NCI-H226 (cell line): Measurements from ENCODE around the gene AIG1.
"Not testable (repeated sequence)": the region's sequence is repeated elsewhere in the genome, so short reads cannot be mapped to it uniquely, and the experiment has no call there.

ENCODE experiments used
- DNase-seq: peaks from one replicate; pipeline ENCODE4 v3.0.0-alpha.2; 2015

Gene AIG1

DNA sequence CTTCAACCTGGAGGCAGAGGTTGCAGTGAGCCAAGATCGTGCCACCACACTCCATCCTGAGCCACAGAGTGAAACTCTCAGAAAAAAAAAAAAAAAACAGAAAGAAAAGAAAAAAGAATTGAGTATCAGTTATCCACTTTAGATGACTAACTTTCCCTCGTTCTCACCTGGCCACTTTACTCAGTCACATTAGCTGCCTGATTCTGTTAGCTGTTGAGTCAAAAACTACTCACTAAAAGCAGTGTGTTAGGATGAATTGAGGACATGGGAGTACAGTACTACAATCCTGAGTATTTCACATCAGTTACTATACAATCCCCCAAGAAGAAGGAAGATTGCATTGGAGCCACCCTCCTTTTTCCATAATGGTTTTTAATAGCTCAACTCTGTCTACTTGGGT, 275.2 kb downstream of the AIG1 start:
- no peak for DNase-seq

DNA sequence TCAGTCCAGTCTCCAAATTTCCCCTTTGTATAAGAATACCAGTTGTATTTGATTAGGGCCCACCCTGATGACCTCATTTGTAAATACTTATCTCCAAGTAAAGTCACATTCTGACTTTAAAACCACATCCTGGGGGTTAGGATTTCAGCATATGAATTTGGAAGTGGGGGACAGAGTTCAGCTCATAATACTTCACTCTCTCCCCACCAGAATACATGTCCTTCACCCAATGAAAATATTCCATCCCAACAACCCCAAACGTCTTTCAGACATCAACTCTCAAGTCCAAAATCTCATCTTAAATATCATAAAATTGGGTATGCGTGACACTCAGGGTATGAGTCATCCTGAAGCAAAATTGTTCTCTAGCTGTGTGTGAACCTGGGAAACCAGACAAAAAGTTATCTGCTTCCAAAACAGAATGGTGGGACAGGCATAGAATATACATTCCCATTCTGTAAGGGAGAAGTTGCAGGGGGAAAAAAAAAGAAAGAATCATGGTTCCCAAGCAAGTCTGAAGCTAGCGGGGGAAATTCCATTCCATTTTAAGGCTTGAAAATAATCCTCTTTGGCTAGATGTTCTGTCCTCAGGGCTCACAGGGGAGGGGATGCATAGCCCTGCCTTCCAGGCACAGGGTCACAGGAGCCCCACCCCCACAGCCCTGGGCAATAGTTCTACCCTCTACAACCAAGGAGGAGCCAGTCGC, 275.9 kb downstream of the AIG1 start:
- peak; percentile 12 for DNase-seq

DNA sequence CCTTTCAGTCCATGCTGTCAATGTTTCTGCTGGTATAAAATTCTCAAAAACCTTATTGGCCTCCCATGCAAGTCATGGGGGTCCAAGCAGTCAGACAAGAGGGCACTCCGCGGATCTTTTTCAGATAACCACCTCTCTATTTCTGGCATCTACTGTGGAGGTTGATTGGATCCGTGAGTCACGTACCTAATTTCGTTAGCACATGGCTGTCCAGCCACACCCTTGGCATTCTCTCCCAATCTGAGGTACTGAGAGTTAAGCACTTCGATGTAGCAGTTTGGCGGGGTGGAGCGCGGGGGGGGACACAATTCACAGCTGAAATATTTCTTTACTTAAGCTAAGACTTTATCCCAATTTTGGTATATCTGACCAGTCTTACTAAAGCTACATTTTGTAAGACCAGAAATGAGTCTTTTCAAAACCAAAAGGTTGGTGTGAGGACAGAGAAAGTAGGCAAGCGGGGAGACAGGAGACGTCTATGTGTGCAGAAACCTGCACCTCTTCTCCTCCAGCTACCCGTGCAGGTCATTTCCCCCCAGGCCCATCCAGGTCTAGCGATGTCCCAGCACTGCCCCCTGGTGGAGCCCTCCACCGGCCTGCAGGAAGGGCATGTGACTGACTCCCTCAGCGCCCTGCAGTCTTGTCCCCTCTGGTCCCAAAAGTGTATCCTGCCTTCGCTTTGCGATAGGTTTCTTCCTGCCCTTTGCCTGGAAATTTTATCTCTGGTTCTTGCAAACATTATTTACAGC, 276.7 kb downstream of the AIG1 start:
- no peak for DNase-seq

DNA sequence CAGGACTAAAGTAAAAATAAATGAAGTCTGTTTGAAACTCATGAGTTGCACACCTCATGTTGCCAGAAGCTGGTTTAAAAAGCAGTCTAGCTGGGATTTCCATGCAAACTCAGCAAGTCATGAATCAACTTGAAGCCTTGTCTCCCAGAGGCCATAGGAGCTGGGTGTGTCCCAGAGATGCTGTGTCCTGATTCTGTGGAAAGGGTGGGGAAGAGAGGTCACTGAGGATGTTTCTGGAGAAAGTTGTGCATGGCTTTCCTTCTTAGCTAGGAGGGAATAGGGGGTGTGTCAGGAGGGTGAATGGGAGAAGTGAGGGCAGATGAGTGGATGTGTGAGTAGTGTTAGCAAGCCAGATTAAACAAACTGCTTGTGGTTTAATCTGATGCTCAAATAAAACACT, 278.5 kb downstream of the AIG1 start:
- no peak for DNase-seq

DNA sequence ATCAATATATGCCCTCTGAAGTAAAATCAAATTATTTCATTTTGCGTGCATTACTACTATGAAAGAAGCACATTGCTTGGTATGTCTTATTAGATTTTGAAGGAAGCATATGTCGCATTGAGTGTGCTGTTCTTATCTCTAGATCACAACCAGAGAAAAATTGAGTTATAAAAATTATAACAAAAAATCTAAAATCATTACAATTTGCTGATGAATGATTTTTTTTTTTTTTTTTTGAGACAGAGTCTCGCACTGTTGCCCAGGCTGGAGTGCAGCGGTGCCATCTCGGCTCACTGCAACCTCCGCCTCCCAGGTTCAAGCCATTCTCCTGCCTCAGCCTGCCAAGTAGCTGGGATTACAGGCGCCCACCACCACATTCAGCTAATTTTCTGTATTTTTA, 284.8 kb downstream of the AIG1 start:
- not testable (repeated sequence) for DNase-seq

- DNase-seq = no peak
Measured at GRCh38 chr6:143346004-143346403, 285.3 kb downstream of the AIG1 start.

DNA sequence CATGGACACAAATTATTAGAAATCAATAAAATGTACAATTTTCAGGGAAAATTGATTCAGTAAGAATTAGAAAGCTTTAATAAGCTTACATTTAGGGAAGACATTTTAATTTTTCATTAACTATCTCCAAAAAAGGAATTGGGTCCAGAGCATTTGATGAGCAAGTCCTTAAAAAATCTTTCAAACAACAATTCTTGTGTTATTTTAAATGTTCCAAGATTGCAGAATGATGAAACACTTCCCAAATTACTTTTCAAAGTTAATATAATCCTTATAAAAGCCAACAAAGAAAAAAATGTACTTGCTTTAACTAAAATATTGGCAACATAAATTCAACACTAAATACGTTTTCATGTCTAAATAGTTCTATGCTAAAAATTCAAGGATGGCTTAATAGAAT, 287.8 kb downstream of the AIG1 start:
- DNase-seq = no peak

- DNase-seq = no peak
Measured at GRCh38 chr6:143349530-143349929, 288.8 kb downstream of the AIG1 start.

GRCh38 chr6:143356101-143356880, 295.6 kb downstream of the AIG1 start:
- no peak for DNase-seq

- no peak for DNase-seq
Measured at GRCh38 chr6:143357152-143357551, 296.5 kb downstream of the AIG1 start.

- DNase-seq = no peak
Measured at GRCh38 chr6:143357561-143358255, 297.0 kb downstream of the AIG1 start.

- DNase-seq = no peak
Measured at GRCh38 chr6:143361536-143362191, 301.0 kb downstream of the AIG1 start.

- no peak for DNase-seq
Measured at GRCh38 chr6:143362192-143362558, 301.5 kb downstream of the AIG1 start.

- no peak for DNase-seq
Measured at GRCh38 chr6:143363299-143363698, 302.6 kb downstream of the AIG1 start.

- DNase-seq = peak; percentile 70
Measured at GRCh38 chr6:143368426-143368825, 307.7 kb downstream of the AIG1 start.

GRCh38 chr6:143369971-143370370, 309.3 kb downstream of the AIG1 start:
- no peak for DNase-seq

DNA sequence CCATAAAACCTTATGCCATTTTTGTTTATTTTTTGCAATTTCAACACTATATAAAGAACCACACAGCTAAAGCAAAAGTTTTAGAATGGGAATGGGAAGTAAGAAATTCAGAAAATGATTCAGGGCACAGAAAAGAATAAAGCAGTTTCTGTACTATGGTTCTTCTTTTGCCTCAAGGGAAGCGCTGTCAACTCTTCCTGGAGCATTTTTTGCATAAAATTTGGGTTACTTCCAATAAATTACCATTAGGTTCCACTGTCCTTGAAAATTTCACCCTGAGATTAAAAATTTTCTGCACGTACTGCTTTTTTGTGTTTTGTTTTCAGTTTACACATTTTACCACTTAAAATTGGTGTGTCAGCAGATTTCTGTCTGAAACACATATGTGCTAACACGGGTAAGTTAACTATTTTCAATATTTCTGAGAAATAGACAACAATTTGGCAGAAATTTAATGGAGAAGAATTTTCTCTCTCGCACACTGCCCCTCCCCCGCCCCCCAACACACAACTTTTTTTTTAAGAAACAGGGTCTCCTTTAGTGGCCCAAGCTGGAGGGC, 310.2 kb downstream of the AIG1 start:
- DNase-seq = no peak

DNA sequence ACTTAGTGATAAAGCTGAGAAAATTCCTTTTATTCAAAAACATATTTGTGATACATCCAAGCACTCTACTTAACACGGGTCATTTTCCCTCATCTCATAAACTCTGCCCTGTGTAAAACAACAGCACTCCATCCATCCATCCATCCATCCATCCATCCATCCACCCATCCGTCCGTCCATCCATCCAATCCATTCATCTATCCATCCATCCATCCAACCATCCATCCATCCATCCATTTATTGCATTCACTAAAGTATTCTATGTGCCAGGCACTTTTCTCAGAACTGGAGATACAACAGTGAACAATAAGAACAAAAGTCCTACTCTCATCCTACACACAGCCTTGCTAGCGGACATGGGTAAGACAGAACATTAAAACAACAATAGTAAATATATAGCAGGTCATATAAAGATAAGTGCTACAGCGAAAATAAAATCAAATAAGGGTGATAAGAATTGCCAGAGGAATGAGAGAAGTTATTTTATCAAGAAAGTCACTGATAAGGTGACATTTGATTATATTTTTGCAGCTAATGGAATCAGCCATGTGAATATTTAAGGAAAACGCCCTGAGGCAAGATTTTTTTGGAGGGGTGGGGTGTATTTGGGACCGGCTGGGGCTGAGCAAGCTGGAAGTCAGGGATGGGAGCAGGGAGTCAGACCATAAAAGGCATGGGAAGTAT, 311.7 kb downstream of the AIG1 start:
- no peak for DNase-seq

DNA sequence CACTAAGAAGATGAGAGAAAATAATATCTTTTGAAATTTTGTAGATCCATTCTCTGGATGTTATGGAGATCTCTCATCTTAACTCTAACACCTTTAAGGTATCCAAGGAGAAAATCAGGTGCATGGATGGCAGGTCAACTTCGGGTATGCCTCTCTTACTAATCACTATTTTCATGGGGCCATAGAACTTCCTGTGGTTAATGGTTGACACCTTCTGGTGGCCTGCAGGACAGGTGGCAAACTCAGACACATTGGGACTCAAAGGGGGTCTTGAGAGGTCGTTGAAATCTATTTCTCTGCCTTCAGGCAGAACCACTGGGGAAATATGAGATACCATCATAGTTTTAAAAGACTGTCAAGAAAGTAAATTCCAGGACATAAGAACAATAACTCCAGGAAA, 313.3 kb downstream of the AIG1 start:
- DNase-seq = no peak

- no peak for DNase-seq
Measured at GRCh38 chr6:143375022-143375585, 314.4 kb downstream of the AIG1 start.

GRCh38 chr6:143376375-143376774, 315.7 kb downstream of the AIG1 start:
- DNase-seq = no peak
